ENCODE data around the gene HLA-DQA1. TPM values are rescaled to one million over a fixed set of nuclear protein-coding genes. Genes with fewer than 3 reads are reported as not detected.
"Not testable (repeated sequence)": the region's sequence is repeated elsewhere in the genome, so short reads cannot be mapped to it uniquely, and the experiment has no call there.

The HLA-DQA1 gene
- total and polyA plus RNA-seq, 4 experiments from 2014 or later, result 4.7 to 6.7 (median 5.8) TPM; not detected in 1

GRCh38 chr6:32674123-32674522 is 36.9 kb downstream of the HLA-DQA1 start:
- H3K27me3 ChIP-seq (ENCODE audit: insufficient read depth, low read length); H3K4me1 Mint-ChIP-seq; POLR2A ChIA-PET (ENCODE audit: partially characterized antibody); H3K36me3 Mint-ChIP-seq; H3K4me1 ChIP-seq (ENCODE audit: insufficient read depth, low read length); H3K4me3 ChIP-seq (ENCODE audit: low read length in 2 of 2); H3K4me3 Mint-ChIP-seq; CTCF ChIA-PET (ENCODE audit: partially characterized antibody); H3K9me3 ChIP-seq (ENCODE audit: control insufficient read depth in 1 of 2, low read length in 2 of 2); intact Hi-C loops (cut with micrococcal nuclease); H3K27me3 Mint-ChIP-seq; H3K36me3 ChIP-seq (ENCODE audit: insufficient read depth, low read length); H3K27ac ChIP-seq (ENCODE audit: low read depth, low read length); DNase-seq: not testable (repeated sequence)
- Mint-ChIP-seq H3K9me3 (peaks cover 0 to 31% (median 15%) of the 10 kb centered on the region in 8 donors), H3K27ac (peak overlapping the region in 1 of 7 donors; percentile 16)

GRCh38 chr6:32679492-32679891 is 42.3 kb downstream of the HLA-DQA1 start:
- Mint-ChIP-seq H3K9me3 (peaks cover 0 to 32% (median 11%) of the 10 kb centered on the region in 8 donors), H3K36me3 (peaks cover 0 to 5% of the 10 kb centered on the region in 2 donors), H3K4me3 (no peak overlapping the region), H3K27ac (no peak overlapping the region), H3K27me3 (peaks cover 0 to 2% of the 10 kb centered on the region in 2 donors), H3K4me1 (peaks cover 3 to 7% (median 5%) of the 10 kb centered on the region in 4 donors)
- H3K27ac ChIP-seq (ENCODE audit: low read depth, low read length), result no peak overlapping the region
- ChIA-PET CTCF (ENCODE audit: partially characterized antibody) (no interaction called here), POLR2A (ENCODE audit: partially characterized antibody) (no interaction called here)
- H3K9me3 ChIP-seq (ENCODE audit: control insufficient read depth in 1 of 2, low read length in 2 of 2), result no peaks in the 10 kb centered on the region
- H3K4me1 ChIP-seq (ENCODE audit: insufficient read depth, low read length), result no peaks in the 10 kb centered on the region
- intact Hi-C loops (cut with micrococcal nuclease), result no loop called here
- no peak for DNase-seq
- no peaks in the 10 kb centered on the region for H3K36me3 ChIP-seq (ENCODE audit: insufficient read depth, low read length)
- H3K4me3 ChIP-seq (ENCODE audit: low read length in 2 of 2), result no peak overlapping the region
- H3K27me3 ChIP-seq (ENCODE audit: insufficient read depth, low read length), result no peaks in the 10 kb centered on the region

GRCh38 chr6:32680055-32680454 is 42.8 kb downstream of the HLA-DQA1 start:
- Histone ChIP-seq H3K9me3 (ENCODE audit: control insufficient read depth in 1 of 2, low read length in 2 of 2) (no peaks in the 10 kb centered on the region), H3K36me3 (ENCODE audit: insufficient read depth, low read length) (no peaks in the 10 kb centered on the region), H3K4me1 (ENCODE audit: insufficient read depth, low read length) (peaks cover under 1% of the 10 kb centered on the region), H3K4me3 (ENCODE audit: low read length in 2 of 2) (no peak overlapping the region), H3K27me3 (ENCODE audit: insufficient read depth, low read length) (no peaks in the 10 kb centered on the region), H3K27ac (ENCODE audit: low read depth, low read length) (no peak overlapping the region)
- peak overlapping the region in 1 of 8 donors; percentile 16 for H3K4me3 Mint-ChIP-seq
- H3K27ac Mint-ChIP-seq, result peak overlapping the region in 1 of 7 donors; percentile 2
- peaks cover 0 to 5% of the 10 kb centered on the region in 2 donors for H3K36me3 Mint-ChIP-seq
- peaks cover 0 to 2% of the 10 kb centered on the region in 2 donors for H3K27me3 Mint-ChIP-seq
- peaks cover 0 to 28% (median 11%) of the 10 kb centered on the region in 8 donors for H3K9me3 Mint-ChIP-seq
- no peak for DNase-seq
- peaks cover 6 to 11% (median 8%) of the 10 kb centered on the region in 4 donors for H3K4me1 Mint-ChIP-seq
- intact Hi-C loops (cut with micrococcal nuclease), result no loop called here
- ChIA-PET CTCF (ENCODE audit: partially characterized antibody) (no interaction called here), POLR2A (ENCODE audit: partially characterized antibody) (no interaction called here)

GRCh38 chr6:32684246-32684645 is 47.0 kb downstream of the HLA-DQA1 start:
- ChIA-PET POLR2A (ENCODE audit: partially characterized antibody) (interaction anchor here (1.6 kb wide), 1 partner anchor 19 kb away, joined by 4 read pairs; no protein-coding TSS in a partner anchor), CTCF (ENCODE audit: partially characterized antibody) (no interaction called here)
- Histone ChIP-seq H3K36me3 (ENCODE audit: insufficient read depth, low read length) (no peaks in the 10 kb centered on the region), H3K27ac (ENCODE audit: low read depth, low read length) (no peak overlapping the region), H3K9me3 (ENCODE audit: control insufficient read depth in 1 of 2, low read length in 2 of 2) (no peaks in the 10 kb centered on the region), H3K4me3 (ENCODE audit: low read length in 2 of 2) (no peak overlapping the region), H3K27me3 (ENCODE audit: insufficient read depth, low read length) (no peaks in the 10 kb centered on the region), H3K4me1 (ENCODE audit: insufficient read depth, low read length) (peaks cover 23% of the 10 kb centered on the region)
- H3K27ac Mint-ChIP-seq, result peak overlapping the region in 2 of 7 donors; percentile 7 to 49
- intact Hi-C loops (cut with micrococcal nuclease), result loop anchor here (2.0 kb wide), 1 partner anchor 15 kb away; no protein-coding TSS in a partner anchor
- peaks cover 0 to 15% (median 0%) of the 10 kb centered on the region in 8 donors for H3K9me3 Mint-ChIP-seq
- H3K27me3 Mint-ChIP-seq, result no peaks in the 10 kb centered on the region
- H3K36me3 Mint-ChIP-seq, result peaks cover 0 to 3% of the 10 kb centered on the region in 2 donors
- DNase-seq, result no peak
- peaks cover 15 to 29% (median 22%) of the 10 kb centered on the region in 4 donors for H3K4me1 Mint-ChIP-seq
- no peak overlapping the region for H3K4me3 Mint-ChIP-seq

GRCh38 chr6:32685603-32686002 is 48.4 kb downstream of the HLA-DQA1 start:
- Mint-ChIP-seq H3K4me3 (peak overlapping the region in 7 of 8 donors; percentile 22 to 83 (median 59)), H3K4me1 (peaks cover 18 to 37% (median 29%) of the 10 kb centered on the region in 4 donors), H3K36me3 (no peaks in the 10 kb centered on the region), H3K27ac (peak overlapping the region; percentile 25 to 89 (median 86)), H3K9me3 (peaks cover 0 to 15% (median 0%) of the 10 kb centered on the region in 8 donors), H3K27me3 (peaks cover 0 to 3% of the 10 kb centered on the region in 2 donors)
- Histone ChIP-seq H3K4me1 (ENCODE audit: insufficient read depth, low read length) (peaks cover 31% of the 10 kb centered on the region), H3K9me3 (ENCODE audit: control insufficient read depth in 1 of 2, low read length in 2 of 2) (no peaks in the 10 kb centered on the region), H3K27ac (ENCODE audit: low read depth, low read length) (peak overlapping the region; percentile 20), H3K4me3 (ENCODE audit: low read length in 2 of 2) (no peak overlapping the region), H3K27me3 (ENCODE audit: insufficient read depth, low read length) (no peaks in the 10 kb centered on the region), H3K36me3 (ENCODE audit: insufficient read depth, low read length) (no peaks in the 10 kb centered on the region)
- ChIA-PET CTCF (ENCODE audit: partially characterized antibody) (interaction anchor here (0.9 to 2.4 kb wide), 4 partner anchors 14 to 97 kb away, joined by 3 to 10 read pairs (median 4); partner anchors contain the start of gene HLA-DQB1), POLR2A (ENCODE audit: partially characterized antibody) (interaction anchor here (0.6 to 1.6 kb wide), 3 partner anchors 20 to 200 kb away, joined by 3 to 6 read pairs (median 4); no protein-coding TSS in a partner anchor)
- intact Hi-C loops (cut with micrococcal nuclease), result loop anchor here (1.0 to 2.0 kb wide), 2 partner anchors 17 to 62 kb away; no protein-coding TSS in a partner anchor
- peak; percentile 78 to 89 (median 81) for DNase-seq

- Histone ChIP-seq H3K4me1 (ENCODE audit: insufficient read depth, low read length) (peaks cover 34% of the 10 kb centered on the region), H3K4me3 (ENCODE audit: low read length in 2 of 2) (no peak overlapping the region), H3K27ac (ENCODE audit: low read depth, low read length) (no peak overlapping the region), H3K27me3 (ENCODE audit: insufficient read depth, low read length) (no peaks in the 10 kb centered on the region), H3K9me3 (ENCODE audit: control insufficient read depth in 1 of 2, low read length in 2 of 2) (no peaks in the 10 kb centered on the region), H3K36me3 (ENCODE audit: insufficient read depth, low read length) (no peaks in the 10 kb centered on the region)
- peaks cover 16 to 35% (median 27%) of the 10 kb centered on the region in 4 donors for H3K4me1 Mint-ChIP-seq
- no peak overlapping the region for H3K4me3 Mint-ChIP-seq
- DNase-seq, result no peak
- ChIA-PET POLR2A (ENCODE audit: partially characterized antibody) (interaction anchor here (1.5 kb wide), 1 partner anchor 67 kb away, joined by 3 read pairs; no protein-coding TSS in a partner anchor), CTCF (ENCODE audit: partially characterized antibody) (interaction anchor here (0.8 to 1.8 kb wide), 6 partner anchors 11 to 276 kb away, joined by 3 to 7 read pairs (median 5); no protein-coding TSS in a partner anchor)
- no peaks in the 10 kb centered on the region for H3K36me3 Mint-ChIP-seq
- peak overlapping the region in 1 of 7 donors; percentile 55 for H3K27ac Mint-ChIP-seq
- H3K27me3 Mint-ChIP-seq, result peaks cover 14 to 21% of the 10 kb centered on the region in 2 donors
- H3K9me3 Mint-ChIP-seq, result peaks cover 0 to 3% (median 0%) of the 10 kb centered on the region in 8 donors
- intact Hi-C loops (cut with micrococcal nuclease), result no loop called here
Measured at GRCh38 chr6:32689531-32690501, 52.6 kb downstream of the HLA-DQA1 start.

Data from CD4-positive, alpha-beta memory T cell (primary cell).